Mesodermal cell (in vitro differentiated cells): Measurements from ENCODE around the gene MYL9.

Experiments
- H3K27ac ChIP-seq: 2 replicates; pipeline ENCODE4 v1.7.0; 2013; ENCODE audit warnings: mild to moderate bottlenecking, low read depth, low read length, moderate library complexity; ENCODE audit not compliant: severe bottlenecking
- H3K36me3 ChIP-seq: 2 replicates; pipeline ENCODE4 v1.7.1; 2013; ENCODE audit warnings: mild to moderate bottlenecking, low read length, moderate library complexity; ENCODE audit not compliant: control insufficient read depth, insufficient read depth
- H3K4me1 ChIP-seq: one replicate; pipeline ENCODE4 v1.7.1; 2013; ENCODE audit warnings: mild to moderate bottlenecking, low read length; ENCODE audit not compliant: insufficient read depth, control insufficient read depth, poor library complexity, severe bottlenecking
- H3K4me3 ChIP-seq: 2 replicates; pipeline ENCODE4 v1.7.0; 2013; ENCODE audit warnings: low read length, control low read depth, mild to moderate bottlenecking; ENCODE audit not compliant: insufficient read depth, poor library complexity, severe bottlenecking; ENCODE audit errors: extremely low read depth
- H3K9me3 ChIP-seq: 2 replicates; pipeline ENCODE4 v1.7.1; 2013; ENCODE audit warnings: mild to moderate bottlenecking, low read length, moderate library complexity; ENCODE audit not compliant: control insufficient read depth
- WGBS, 2 experiments: methylation state at CpG; one replicate each; pipeline ENCODE4 v1.1.5; 2013; ENCODE audit warnings: missing lambda C conversion rate in 2 of 2; ENCODE audit not compliant: insufficient coverage in 2 of 2; 5-methylcytosine and 5-hydroxymethylcytosine counted together

The MYL9 gene

DNA sequence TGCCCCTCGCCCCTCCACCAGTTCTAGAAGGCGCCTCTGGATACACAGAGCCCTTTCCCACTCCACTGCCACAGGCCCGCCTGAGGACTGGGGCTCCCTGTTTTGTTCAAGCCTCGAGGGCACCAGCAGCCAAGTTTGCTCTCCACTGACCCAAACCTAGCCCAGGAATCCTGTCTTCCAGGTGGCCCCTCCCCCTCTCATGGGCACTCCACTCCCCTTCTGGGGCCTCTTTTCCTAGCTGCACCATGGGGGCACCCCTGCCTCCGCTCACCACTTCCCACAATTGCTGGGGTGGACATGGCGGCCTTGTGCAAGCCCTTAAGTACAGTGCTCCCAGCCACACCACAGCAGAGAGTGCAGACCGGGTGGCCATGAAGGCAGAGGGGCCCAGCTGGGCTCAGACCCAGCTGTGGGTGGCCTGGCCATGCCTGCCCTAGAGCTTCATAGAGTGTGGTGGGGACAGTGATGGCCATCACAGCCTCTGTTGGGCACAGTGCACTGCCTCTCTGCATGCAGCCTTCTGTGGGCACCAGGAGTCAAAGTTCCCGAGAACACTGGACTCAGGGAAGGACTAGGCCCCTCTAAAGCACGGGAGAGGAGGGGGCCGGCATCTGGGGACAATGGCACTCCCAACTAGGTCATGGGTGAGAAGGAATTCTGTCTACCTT lies 1.3 kb downstream of the MYL9 start:
- peaks cover 34% of the 10 kb centered on the region for H3K4me1 ChIP-seq
- peak overlapping the region; percentile 75 for H3K4me3 ChIP-seq
- 81 to 94% methylated on average over 6 to 10 of the region's 10 CpGs for WGBS, 2 experiments
- H3K27ac ChIP-seq = no peak overlapping the region
- no peaks in the 10 kb centered on the region for H3K9me3 ChIP-seq
- peaks cover 44% of the 10 kb centered on the region for H3K36me3 ChIP-seq

DNA sequence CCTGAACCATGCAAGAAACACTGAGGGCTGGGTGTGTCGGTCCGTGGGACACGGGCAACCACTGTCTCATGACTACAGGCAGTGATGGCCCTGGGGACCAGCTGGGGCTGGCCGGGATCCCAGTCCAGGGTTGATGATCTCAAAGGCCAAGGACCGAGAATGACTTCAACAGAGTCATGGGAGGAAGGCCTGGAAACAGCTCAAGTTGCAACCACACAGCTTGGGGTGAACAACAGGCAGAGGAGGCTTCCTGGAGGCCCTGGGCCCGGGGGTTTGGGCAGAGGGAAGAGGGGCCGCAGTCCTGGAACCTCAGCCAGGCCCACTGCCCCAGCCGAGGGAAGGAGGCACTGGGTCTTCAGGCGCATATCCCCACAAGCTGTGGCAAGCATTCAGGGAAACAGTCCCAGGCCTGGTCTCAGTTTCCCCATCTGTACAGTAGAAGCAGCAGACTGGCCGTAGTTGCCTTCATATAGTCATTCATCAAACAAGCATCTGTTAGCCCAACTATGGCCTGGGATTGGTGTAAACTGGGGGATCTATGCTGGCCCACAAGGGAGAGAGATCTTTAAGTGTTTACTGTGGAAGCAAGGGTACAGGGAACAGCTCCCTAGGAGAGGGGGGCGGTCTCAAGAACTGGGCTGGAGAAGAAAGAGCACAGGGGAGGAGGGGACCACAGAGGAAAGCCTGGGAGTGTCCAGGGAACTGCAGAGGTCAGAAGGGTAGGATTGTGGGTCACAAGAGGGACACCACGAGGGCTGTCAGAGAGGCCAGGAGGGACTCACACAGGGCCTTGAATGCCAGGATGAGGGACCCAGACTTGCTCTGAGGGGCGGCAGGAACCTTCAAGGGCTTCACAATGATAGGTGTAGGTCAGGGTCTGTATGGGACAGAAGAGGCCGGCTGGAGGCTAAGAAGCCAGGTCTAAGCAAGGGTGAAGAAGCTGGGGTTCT lies 2.1 kb downstream of the MYL9 start:
- Histone ChIP-seq H3K4me1 (peaks cover 34% of the 10 kb centered on the region), H3K36me3 (peaks cover 48% of the 10 kb centered on the region), H3K4me3 (peak overlapping the region; percentile 75), H3K9me3 (no peaks in the 10 kb centered on the region), H3K27ac (peak overlapping the region; percentile 26)
- 92 to 95% methylated on average over 13 of the region's 14 CpGs for WGBS, 2 experiments

DNA sequence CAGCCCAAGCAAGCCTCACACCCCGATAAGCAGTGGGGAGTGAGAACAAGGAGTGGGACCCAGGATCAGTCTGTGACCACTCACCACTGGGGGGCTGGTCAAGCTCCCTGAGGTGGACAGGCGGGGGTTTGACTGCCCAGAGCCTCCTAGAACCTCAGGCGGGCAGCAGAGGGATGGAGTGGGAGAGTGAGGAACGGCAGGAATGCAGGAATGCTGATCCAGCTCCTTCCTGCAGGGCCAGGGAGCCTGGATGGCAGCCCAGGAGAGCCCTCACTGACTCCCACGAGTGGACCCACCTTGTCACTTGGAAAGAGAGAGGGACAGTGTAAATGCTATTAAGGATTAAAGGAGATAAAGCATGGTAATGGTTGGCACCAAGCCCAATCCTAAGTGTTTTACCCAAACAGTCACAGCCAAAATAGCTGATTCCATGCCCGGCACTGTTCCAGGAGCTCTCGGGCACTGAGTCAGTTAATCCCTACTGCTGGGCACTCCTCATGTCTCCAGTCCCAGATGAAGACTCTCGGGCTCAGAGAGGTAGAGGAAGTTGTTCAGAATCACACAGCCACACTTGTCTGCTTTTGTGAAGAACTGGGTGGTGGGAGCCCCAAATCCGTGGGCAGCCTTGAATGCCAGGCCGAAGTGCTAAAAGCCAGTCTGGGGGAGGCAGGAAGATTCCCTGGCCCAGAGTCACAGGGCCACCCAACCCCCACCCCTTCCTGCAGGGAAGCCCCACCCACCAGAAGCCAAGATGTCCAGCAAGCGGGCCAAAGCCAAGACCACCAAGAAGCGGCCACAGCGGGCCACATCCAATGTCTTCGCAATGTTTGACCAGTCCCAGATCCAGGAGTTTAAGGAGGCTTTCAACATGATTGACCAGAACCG lies 3.1 kb downstream of the MYL9 start:
- Histone ChIP-seq H3K27ac (no peak overlapping the region), H3K9me3 (no peaks in the 10 kb centered on the region), H3K36me3 (peaks cover 48% of the 10 kb centered on the region), H3K4me3 (no peak overlapping the region), H3K4me1 (peaks cover 34% of the 10 kb centered on the region)
- WGBS, 2 experiments = 86 to 92% methylated on average over 13 to 14 of the region's 15 CpGs

DNA sequence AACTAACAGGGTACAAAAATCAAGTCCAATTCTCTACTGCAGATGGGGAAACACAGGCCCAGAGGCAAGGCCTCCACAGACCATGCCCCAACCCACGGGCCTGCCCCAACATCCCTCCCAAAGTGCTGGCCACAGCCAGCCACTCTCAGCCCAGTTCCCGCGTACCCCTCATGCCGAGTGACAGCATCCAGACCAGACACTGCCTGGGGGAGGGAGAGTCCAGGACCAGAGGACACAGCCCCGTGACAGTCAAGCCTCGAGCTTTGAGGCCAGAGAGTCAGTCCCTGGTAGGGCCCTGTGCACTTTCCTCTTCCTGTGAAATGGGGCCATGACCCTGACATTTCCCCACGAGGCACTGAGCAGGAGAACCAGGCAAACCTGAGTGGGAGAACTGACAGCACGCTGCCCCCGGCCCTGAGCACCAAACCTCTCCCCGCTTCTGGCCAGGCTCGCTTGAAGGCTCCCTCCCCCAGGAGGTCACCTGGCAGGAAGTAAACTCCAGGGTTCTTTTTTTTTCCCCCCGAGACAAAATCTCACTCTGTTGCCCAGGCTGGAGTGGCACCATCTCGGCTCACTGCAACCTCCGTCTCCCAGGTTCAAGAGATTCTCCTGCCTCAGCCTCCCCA lies 4.9 kb downstream of the MYL9 start:
- no peak overlapping the region for H3K4me3 ChIP-seq
- H3K36me3 ChIP-seq = peaks cover 48% of the 10 kb centered on the region
- WGBS, 2 experiments = 95 to 97% methylated on average over 10 to 14 of the region's 14 CpGs
- H3K27ac ChIP-seq = peak overlapping the region; percentile 41
- H3K4me1 ChIP-seq = peaks cover 28% of the 10 kb centered on the region
- H3K9me3 ChIP-seq = no peaks in the 10 kb centered on the region

DNA sequence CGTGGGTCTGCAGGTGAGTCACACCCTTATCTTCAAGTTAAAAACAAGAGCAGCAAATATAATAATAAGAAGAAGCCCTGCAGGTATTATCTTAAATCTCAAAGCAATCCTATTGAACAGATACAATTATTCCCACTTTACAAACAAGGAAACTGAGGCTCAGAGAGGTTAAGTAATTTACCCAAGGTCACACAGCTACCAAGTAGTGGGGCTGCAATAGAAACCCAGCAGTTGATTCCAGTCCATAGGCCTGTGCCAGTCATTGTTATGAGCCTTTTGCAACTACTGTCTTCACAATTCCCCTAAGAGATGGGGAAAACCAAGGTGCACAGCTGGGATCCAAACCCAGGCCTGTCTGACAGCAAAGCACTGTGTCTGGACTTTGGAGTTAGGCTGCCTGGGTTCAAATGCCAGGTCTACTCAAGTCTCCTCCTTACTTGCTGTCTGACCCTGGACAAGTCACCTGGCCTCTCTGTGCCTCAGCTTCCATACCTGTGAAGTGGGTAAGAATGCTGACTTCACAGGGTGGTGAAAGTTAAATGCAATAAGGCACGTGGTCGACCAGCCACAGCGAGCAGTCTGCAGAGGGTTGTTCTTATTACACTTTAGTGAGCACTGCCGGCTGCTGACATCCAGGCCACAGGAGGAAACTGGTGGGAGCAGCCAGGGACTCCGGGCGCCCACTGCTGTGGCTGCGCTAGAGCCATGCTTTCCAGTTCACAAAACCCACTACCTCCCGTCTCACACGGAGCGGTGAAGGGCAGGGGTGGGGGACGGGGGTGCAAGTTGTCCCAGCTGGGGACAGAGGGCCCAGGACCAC lies 6.1 kb downstream of the MYL9 start:
- H3K36me3 ChIP-seq = peaks cover 45% of the 10 kb centered on the region
- no peak overlapping the region for H3K4me3 ChIP-seq
- H3K4me1 ChIP-seq = peaks cover 24% of the 10 kb centered on the region
- H3K9me3 ChIP-seq = no peaks in the 10 kb centered on the region
- no peak overlapping the region for H3K27ac ChIP-seq
- WGBS, 2 experiments = 80 to 98% methylated on average over 5 to 9 of the region's 12 CpGs

DNA sequence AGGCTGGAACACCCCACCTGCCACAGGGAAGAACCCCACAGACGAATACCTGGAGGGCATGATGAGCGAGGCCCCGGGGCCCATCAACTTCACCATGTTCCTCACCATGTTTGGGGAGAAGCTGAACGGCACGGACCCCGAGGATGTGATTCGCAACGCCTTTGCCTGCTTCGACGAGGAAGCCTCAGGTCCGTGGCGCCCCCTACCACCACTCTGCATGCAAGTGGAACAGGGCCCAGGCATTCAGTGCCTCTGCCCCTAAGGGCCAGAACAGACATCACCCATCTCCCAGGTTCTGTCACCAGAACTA lies 6.6 kb downstream of the MYL9 start:
- Histone ChIP-seq H3K4me3 (no peak overlapping the region), H3K27ac (no peak overlapping the region), H3K9me3 (no peaks in the 10 kb centered on the region), H3K36me3 (peaks cover 40% of the 10 kb centered on the region), H3K4me1 (peaks cover 18% of the 10 kb centered on the region)
- WGBS, 2 experiments = 78 to 89% methylated on average over 10 to 12 of the region's 12 CpGs

DNA sequence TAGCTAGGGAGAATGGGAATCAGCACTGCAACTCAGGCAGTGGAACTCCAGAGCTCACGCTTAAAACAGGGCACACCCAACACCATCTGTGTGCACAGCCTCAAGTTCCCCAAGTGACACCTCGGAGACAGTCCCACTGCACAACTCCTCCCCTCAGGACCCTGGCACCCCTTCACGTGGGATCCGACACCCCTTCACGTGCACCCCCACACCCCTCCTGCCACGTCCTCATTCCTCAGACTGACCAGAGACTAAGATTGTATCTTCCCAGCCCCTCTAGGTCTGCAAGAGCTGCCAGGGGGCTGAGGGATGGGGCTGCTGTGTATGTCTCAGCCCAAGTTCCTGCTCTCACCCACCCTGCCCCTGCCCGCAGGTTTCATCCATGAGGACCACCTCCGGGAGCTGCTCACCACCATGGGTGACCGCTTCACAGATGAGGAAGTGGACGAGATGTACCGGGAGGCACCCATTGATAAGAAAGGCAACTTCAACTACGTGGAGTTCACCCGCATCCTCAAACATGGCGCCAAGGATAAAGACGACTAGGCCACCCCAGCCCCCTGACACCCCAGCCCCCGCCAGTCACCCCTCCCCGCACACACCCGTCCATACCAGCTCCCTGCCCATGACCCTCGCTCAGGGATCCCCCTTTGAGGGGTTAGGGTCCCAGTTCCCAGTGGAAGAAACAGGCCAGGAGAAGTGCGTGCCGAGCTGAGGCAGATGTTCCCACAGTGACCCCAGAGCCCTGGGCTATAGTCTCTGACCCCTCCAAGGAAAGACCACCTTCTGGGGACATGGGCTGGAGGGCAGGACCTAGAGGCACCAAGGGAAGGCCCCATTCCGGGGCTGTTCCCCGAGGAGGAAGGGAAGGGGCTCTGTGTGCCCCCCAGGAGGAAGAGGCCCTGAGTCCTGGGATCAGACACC lies 7.6 kb downstream of the MYL9 start:
- Histone ChIP-seq H3K4me3 (no peak overlapping the region), H3K27ac (peak overlapping the region; percentile 5), H3K36me3 (peaks cover 32% of the 10 kb centered on the region), H3K4me1 (peaks cover 8% of the 10 kb centered on the region), H3K9me3 (no peaks in the 10 kb centered on the region)
- WGBS, 2 experiments = 95% methylated on average over 11 to 19 of the region's 23 CpGs

DNA sequence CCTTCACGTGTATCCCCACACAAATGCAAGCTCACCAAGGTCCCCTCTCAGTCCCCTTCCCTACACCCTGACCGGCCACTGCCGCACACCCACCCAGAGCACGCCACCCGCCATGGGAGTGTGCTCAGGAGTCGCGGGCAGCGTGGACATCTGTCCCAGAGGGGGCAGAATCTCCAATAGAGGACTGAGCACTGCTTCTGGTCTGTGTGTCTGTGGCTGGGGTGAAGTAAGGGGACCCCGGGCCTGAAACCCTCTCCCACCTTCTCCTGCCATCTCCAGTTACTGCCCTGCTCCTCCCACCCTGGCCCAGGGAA lies 8.3 kb downstream of the MYL9 start:
- Histone ChIP-seq H3K9me3 (no peaks in the 10 kb centered on the region), H3K27ac (peak overlapping the region; percentile 5), H3K4me3 (no peak overlapping the region), H3K36me3 (peaks cover 26% of the 10 kb centered on the region), H3K4me1 (peaks cover 4% of the 10 kb centered on the region)
- 88% methylated on average over 6 of the region's 9 CpGs; no CpG with 5 or more reads in 1 of the 2 experiments for WGBS, 2 experiments
